Mesothelial cell of epicardium (in vitro differentiated cells): ENCODE data around the gene BEST4. TPM values are rescaled to one million over a fixed set of nuclear protein-coding genes. Genes with fewer than 3 reads are reported as not detected.
"Not testable (repeated sequence)": the region's sequence is repeated elsewhere in the genome, so short reads cannot be mapped to it uniquely, and the experiment has no call there.

Source experiments
- DNase-seq, 2 experiments: peaks; one replicate each; pipeline ENCODE4 v3.0.0; 2021; ENCODE audit warnings: low spot score in 2 of 2; ENCODE audit not compliant: unreplicated experiment in 2 of 2
- H3K27ac Mint-ChIP-seq: 2 replicates; pipeline ENCODE4 v1.8.0; 2021; ENCODE audit warnings: mixed read lengths
- H3K27me3 Mint-ChIP-seq: 2 replicates; pipeline ENCODE4 v1.8.0; 2021; ENCODE audit warnings: low read depth, mixed read lengths
- H3K36me3 Mint-ChIP-seq: 2 replicates; pipeline ENCODE4 v1.8.0; 2021; ENCODE audit warnings: mixed read lengths
- H3K4me1 Mint-ChIP-seq: 2 replicates; pipeline ENCODE4 v1.8.0; 2021; ENCODE audit warnings: mixed read lengths
- H3K4me3 Mint-ChIP-seq: 2 replicates; pipeline ENCODE4 v1.8.0; 2021; ENCODE audit warnings: mild to moderate bottlenecking, moderate library complexity, mixed read lengths
- H3K9me3 Mint-ChIP-seq: 2 replicates; pipeline ENCODE4 v1.8.0; 2021; ENCODE audit warnings: mixed read lengths
- total RNA-seq: library from RNA; stranded (reverse); gene quantifications from 3 replicates; pipeline ENCODE4 v1.2.1, GENCODE V29; 2021
- TF ChIP-seq, protein P1 (sequence below): fragments of 200-600 bp; sonication (generic); IDR thresholded peaks from one replicate; pipeline ENCODE4 v1.5.0; 2021; ENCODE audit warnings: antibody characterized with exemption; ENCODE audit not compliant: unreplicated experiment

The BEST4 gene
- total RNA-seq, 1 donor from 2014 or later = 1.4 TPM

DNA sequence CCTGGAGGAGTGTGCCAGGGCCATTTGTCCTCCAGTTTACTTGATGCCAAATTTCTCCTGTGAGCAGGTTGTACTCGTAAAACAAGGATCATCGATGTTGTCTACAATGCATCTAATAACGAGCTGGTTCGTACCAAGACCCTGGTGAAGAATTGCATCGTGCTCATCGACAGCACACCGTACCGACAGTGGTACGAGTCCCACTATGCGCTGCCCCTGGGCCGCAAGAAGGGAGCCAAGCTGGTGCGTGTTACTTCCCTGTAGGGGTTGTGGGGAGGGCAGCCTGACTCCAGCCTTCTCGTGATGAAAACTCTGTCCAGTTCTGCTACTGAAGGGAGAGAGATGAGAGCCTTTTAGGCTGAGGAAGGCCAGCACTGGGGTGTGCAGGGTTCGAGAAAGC lies 10.4 kb downstream of the BEST4 start:
- no peaks in the 10 kb centered on the region for H3K9me3 Mint-ChIP-seq
- no peak for DNase-seq
- H3K36me3 Mint-ChIP-seq = peaks cover 32% of the 10 kb centered on the region
- H3K27ac Mint-ChIP-seq = peak overlapping the region; percentile 87
- peaks cover 24% of the 10 kb centered on the region for H3K4me1 Mint-ChIP-seq
- no peaks in the 10 kb centered on the region for H3K27me3 Mint-ChIP-seq
- H3K4me3 Mint-ChIP-seq = peak overlapping the region; percentile 87
- TF ChIP-seq, protein P1, sequence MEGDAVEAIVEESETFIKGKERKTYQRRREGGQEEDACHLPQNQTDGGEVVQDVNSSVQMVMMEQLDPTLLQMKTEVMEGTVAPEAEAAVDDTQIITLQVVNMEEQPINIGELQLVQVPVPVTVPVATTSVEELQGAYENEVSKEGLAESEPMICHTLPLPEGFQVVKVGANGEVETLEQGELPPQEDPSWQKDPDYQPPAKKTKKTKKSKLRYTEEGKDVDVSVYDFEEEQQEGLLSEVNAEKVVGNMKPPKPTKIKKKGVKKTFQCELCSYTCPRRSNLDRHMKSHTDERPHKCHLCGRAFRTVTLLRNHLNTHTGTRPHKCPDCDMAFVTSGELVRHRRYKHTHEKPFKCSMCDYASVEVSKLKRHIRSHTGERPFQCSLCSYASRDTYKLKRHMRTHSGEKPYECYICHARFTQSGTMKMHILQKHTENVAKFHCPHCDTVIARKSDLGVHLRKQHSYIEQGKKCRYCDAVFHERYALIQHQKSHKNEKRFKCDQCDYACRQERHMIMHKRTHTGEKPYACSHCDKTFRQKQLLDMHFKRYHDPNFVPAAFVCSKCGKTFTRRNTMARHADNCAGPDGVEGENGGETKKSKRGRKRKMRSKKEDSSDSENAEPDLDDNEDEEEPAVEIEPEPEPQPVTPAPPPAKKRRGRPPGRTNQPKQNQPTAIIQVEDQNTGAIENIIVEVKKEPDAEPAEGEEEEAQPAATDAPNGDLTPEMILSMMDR = no peak

DNA sequence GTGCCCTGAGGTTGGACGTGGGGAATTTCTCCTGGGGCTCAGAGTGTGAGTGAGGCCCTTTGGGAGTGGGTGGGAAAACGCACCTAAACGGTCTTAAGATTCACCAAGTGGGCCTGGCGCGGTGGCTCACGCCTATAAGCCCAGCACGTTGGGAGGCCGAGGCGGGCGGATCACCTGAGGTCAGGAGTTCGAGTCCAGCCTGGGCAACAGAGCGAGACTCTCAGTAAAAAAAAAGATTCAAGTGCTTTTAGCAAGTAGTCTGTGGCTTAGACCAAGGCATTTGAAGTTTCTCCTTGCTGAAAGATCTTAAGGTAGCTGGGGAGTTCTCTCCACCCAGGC lies 11.3 kb downstream of the BEST4 start:
- H3K4me3 Mint-ChIP-seq = peak overlapping the region; percentile 87
- H3K27ac Mint-ChIP-seq = peak overlapping the region; percentile 99
- no peaks in the 10 kb centered on the region for H3K27me3 Mint-ChIP-seq
- TF ChIP-seq, protein P1 = no peak
- peaks cover 24% of the 10 kb centered on the region for H3K4me1 Mint-ChIP-seq
- H3K9me3 Mint-ChIP-seq = no peaks in the 10 kb centered on the region
- no peak for DNase-seq
- peaks cover 32% of the 10 kb centered on the region for H3K36me3 Mint-ChIP-seq

DNA sequence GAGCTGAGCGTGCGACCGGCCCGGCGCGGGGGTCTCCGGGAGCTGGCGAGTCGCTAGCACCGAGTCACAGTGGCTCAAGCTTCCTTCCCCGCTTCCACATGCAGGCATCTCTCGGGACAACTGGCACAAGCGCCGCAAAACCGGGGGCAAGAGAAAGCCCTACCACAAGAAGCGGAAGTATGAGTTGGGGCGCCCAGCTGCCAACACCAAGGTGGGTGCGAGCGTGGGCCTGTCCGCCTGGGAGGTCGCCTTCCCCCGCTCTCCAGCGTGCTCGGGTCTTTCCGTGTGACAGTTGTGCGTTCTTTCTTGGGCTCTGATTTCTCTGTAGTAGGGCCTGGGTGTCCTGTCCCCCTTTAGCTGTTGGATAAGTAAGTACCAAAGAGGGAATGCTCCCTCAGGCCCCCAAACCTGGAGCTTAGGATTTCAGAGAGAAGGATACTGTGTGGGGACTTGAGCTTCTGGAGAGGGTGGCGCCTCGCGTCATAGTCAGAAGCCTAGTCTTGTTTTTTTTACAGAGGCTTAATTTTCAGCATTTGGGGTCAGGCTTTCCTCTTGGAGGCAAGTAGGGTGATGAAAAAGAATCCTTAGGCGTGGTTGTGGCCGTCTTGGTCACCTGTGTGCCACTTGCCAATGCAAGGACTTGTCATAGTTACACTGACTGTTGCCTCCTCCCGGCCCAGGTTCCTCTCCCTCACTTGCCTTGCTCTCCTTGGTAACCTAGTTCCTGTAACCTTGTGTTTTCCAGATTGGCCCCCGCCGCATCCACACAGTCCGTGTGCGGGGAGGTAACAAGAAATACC lies 11.8 kb downstream of the BEST4 start:
- no peak for DNase-seq
- H3K4me3 Mint-ChIP-seq = peak overlapping the region; percentile 87
- H3K27ac Mint-ChIP-seq = peak overlapping the region; percentile 99
- H3K36me3 Mint-ChIP-seq = peaks cover 27% of the 10 kb centered on the region
- no peaks in the 10 kb centered on the region for H3K27me3 Mint-ChIP-seq
- peaks cover 24% of the 10 kb centered on the region for H3K4me1 Mint-ChIP-seq
- TF ChIP-seq, protein P1 = no peak
- no peaks in the 10 kb centered on the region for H3K9me3 Mint-ChIP-seq

DNA sequence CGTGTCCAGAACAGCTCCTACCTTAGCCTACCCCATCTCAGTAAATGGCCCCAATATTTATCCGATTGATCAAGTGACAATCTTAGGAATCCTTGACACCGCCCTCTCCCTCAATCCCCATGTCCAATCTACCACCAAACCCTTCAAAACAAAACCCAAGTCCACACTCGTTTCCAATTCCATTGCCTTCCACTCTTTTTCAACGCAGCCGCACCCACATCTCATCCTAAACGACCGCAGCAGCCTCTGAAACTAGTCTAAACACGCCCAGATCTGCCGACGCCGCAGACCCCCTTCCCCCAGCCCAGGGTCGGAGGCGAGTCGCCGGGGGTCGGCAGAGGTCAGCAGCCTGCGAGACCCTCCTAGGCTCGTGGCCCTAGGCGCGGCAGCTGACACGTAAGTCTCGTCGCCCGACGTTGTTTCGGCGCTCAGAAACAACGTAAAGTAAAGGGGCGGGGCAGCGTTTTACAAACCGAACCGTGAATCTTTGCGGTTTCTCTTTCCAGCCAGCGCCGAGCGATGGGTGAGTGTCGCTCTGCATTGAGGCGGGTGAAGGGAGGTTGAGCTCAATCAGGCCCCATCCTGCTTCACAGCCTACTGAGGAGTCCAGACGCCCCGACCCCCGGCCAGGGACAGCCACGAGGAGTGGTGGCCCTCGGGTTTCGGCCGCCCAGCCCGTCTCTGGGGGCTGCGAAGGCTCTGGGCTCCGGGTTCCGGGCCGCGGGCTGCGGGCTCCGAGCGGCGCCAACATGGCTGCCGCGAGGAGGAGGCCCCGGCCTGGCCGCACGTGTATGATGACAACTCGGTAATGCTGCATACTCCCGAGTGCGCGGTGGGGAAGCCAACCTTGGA lies 12.7 kb downstream of the BEST4 start, which contains the start of gene RPS8:
Gene RPS8, plus strand, starts transcription at position 463 of the 852 bp plus-strand sequence. Its CDS starts 57 bp downstream, at position 520.
- DNase-seq = peak; percentile 73 to 86
- H3K36me3 Mint-ChIP-seq = peaks cover 24% of the 10 kb centered on the region
- H3K4me3 Mint-ChIP-seq = peak within 1 kb of the TSS; percentile 87
- no peaks in the 10 kb centered on the region for H3K27me3 Mint-ChIP-seq
- H3K27ac Mint-ChIP-seq = peak within 1 kb of the TSS; percentile 99
- TF ChIP-seq, protein P1 = no peak
- no peaks in the 10 kb centered on the region for H3K9me3 Mint-ChIP-seq
- H3K4me1 Mint-ChIP-seq = peaks cover 24% of the 10 kb centered on the region

DNA sequence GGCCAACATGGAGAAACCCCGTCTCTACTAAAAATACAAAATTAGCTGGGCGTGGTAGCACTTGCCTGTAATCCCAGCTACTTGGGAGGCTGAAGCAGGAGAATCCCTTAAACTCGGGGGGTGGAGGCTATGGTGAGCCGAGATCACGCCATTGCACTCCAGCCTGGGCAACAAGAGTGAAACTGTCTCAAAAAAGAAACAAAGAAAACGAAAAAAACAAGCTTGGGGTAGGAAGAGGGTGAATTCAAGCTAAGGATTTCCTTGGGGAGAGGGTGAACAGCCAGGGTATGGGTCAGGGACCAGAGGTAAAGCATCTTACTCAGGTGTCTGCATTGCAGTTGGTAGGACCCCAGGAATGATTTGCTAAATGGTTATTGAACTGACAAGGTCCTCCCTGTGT lies 21.5 kb downstream of the BEST4 start:
- not testable (repeated sequence) for H3K4me1 Mint-ChIP-seq, H3K27me3 Mint-ChIP-seq, H3K36me3 Mint-ChIP-seq, DNase-seq, H3K27ac Mint-ChIP-seq, H3K9me3 Mint-ChIP-seq, H3K4me3 Mint-ChIP-seq

DNA sequence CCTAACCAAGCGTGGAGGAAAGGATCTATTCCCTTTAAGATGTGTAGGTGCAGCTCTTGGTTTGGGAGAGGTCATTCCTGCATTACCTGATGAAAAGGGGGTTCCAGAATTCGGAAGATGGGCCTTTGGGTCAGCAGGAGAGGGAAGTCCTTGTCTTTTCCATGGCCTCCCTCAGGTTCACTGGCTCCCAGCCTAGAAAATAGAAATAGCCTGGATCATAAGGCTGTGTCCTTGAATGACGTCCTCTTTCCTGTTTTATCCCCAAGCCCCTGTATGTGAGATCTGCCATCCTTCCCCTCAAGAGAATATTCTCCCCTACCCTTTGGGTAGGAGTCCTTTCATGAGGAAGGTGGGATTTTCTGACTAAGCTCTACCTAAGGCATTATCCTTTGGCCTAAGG lies 27.1 kb downstream of the BEST4 start:
- H3K27ac Mint-ChIP-seq = no peak overlapping the region

More for the DNA sequence above, 27.1 kb downstream of the BEST4 start:
- Mint-ChIP-seq H3K9me3 (no peaks in the 10 kb centered on the region), H3K27me3 (no peaks in the 10 kb centered on the region), H3K4me1 (no peaks in the 10 kb centered on the region), H3K36me3 (peaks cover 22% of the 10 kb centered on the region), H3K4me3 (no peak overlapping the region)
- no peak for DNase-seq
- TF ChIP-seq, protein P1 = no peak
